NB4 (cell line): Measurements from ENCODE around the gene ACTRT2.

Experiments
- DNase-seq: peaks from one replicate; pipeline ENCODE4 v3.0.0; 2010; ENCODE audit warnings: low read depth
- H3K4me3 ChIP-seq: one replicate; pipeline ENCODE4 v1.5.1; 2011; ENCODE audit warnings: mild to moderate bottlenecking, low read depth, low read length, moderate library complexity
- CTCF ChIP-seq: IDR thresholded peaks from one replicate; pipeline ENCODE4 v1.5.1; 2012; ENCODE audit warnings: low read depth, low read length
- MYC ChIP-seq: IDR thresholded peaks from 2 replicates; pipeline ENCODE4 v1.6.1; 2011; ENCODE audit warnings: low read depth, low read length
- POLR2A ChIP-seq: IDR thresholded peaks from 2 replicates; pipeline ENCODE4 v1.6.1; 2011; ENCODE audit warnings: mild to moderate bottlenecking; ENCODE audit not compliant: insufficient read length; ENCODE audit errors: extremely low read depth
- TF ChIP-seq, protein P1 (sequence below): IDR thresholded peaks from 2 replicates; pipeline ENCODE4 v1.6.1; 2011; ENCODE audit warnings: low read depth, low read length

ACTRT2 gene

DNA sequence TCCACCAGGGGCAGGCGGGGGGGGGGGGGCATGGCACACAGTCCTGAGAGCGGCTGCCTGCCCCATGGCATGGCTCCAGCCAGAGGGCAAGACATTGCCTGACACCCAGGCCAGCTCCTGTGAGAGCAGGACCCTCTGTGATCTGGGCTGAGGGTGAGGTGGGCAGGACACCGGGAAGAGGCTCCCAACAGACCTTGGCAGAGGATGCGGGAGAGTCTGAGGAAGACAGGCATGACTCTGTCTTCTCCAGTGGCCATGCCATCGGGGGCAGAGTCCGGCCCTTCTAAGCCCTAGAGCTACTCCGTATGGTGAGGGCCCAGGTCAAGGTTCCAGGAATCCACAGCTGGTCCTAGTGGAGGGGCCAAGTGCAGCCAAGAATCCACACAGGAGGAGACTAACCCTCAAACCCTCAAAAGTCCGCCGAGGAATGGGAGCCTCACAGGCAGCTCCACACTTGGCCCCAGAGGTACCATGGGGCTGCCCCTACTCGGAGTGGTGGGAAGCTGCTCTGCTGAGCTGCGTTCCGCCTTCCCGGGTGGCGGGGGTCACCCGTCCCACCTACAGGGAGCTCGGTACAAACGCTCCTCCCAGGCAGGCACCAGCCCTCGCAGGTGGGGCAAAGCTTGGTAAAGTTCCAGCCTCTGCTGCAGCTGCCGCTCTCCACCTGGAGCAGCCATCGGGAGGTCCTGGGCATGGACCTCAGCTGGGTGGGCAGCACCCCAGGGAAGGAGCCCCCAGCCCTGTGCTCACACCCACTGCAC lies 6.5 kb downstream of the ACTRT2 start:
- TF ChIP-seq MYC (no peak), POLR2A (no peak), CTCF (no peak)
- TF ChIP-seq, protein P1, sequence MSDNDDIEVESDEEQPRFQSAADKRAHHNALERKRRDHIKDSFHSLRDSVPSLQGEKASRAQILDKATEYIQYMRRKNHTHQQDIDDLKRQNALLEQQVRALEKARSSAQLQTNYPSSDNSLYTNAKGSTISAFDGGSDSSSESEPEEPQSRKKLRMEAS = no peak
- DNase-seq = no peak
- no peak overlapping the region for H3K4me3 ChIP-seq

GRCh38 chr1:3028531-3029282 lies 7.4 kb downstream of the ACTRT2 start:
- no peak for TF ChIP-seq MYC
- TF ChIP-seq POLR2A = no peak
- no peak for DNase-seq
- H3K4me3 ChIP-seq = no peak overlapping the region

- DNase-seq = no peak
- H3K4me3 ChIP-seq = no peak overlapping the region
- TF ChIP-seq MYC (no peak), POLR2A (no peak), CTCF (no peak)
- TF ChIP-seq, protein P1 = no peak
Measured at GRCh38 chr1:3029481-3029961, 8.3 kb downstream of the ACTRT2 start.

DNA sequence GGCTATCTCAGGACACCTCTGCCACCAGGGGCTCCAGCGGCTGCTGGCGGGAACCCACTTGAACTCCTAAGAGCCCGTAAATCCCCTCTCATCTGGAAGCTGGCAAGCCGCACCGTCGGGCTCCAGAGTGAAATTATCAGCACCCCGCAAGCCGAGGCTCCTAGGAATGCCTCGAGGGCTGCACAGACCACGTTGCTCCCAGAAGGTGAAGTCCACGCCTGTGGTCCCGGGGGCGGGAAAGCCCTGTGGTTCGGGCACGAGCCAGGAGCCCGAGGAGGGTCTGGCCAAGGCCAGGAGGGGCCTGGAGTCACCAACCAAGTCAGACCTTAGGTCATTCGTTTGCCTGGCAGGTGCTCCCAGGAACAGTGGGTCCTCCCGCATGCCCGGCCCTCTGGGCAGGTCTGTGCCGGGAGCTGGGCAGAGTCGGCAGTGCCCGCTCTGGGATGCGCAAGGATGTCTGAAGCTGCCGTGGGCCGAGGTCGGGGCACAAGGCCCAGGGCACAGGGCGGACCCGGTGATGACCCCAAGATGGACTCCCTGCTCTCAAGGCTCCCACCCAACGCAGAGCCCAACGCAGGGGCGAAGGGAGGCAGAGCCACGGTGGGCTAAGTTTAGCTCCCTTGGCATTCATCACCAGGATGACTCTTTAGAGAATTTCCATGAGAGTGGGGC lies 8.9 kb downstream of the ACTRT2 start:
- no peak overlapping the region for H3K4me3 ChIP-seq
- TF ChIP-seq MYC (no peak), CTCF (no peak), POLR2A (no peak)
- TF ChIP-seq, protein P1 = no peak
- DNase-seq = no peak

GRCh38 chr1:3030663-3031381 lies 9.6 kb downstream of the ACTRT2 start:
- H3K4me3 ChIP-seq = no peak overlapping the region
- TF ChIP-seq CTCF = no peak
- TF ChIP-seq, protein P1 = no peak
- no peak for TF ChIP-seq MYC
- no peak for TF ChIP-seq POLR2A
- no peak for DNase-seq
